Ectodermal cell (in vitro differentiated cells): ENCODE data around the gene SPRR1B.
"Not testable (repeated sequence)": the region's sequence is repeated elsewhere in the genome, so short reads cannot be mapped to it uniquely, and the experiment has no call there.

Experiments
- H3K27ac ChIP-seq: 2 replicates; pipeline ENCODE4 v1.7.0; 2013; ENCODE audit warnings: mild to moderate bottlenecking, low read depth, low read length; ENCODE audit not compliant: insufficient read depth, poor library complexity, severe bottlenecking
- H3K27me3 ChIP-seq: 2 replicates; pipeline ENCODE4 v1.7.0; 2013; ENCODE audit warnings: mild to moderate bottlenecking, low read length; ENCODE audit not compliant: insufficient read depth, control insufficient read depth, poor library complexity, severe bottlenecking
- H3K36me3 ChIP-seq: one replicate; pipeline ENCODE4 v1.7.0; 2013; ENCODE audit warnings: low read length; ENCODE audit not compliant: control insufficient read depth, insufficient read depth
- H3K4me1 ChIP-seq: one replicate; pipeline ENCODE4 v1.7.0; 2013; ENCODE audit warnings: low read length; ENCODE audit not compliant: control insufficient read depth, insufficient read depth
- H3K4me3 ChIP-seq: 2 replicates; pipeline ENCODE4 v1.7.0; 2013; ENCODE audit warnings: low read depth, low read length, control low read depth; ENCODE audit not compliant: insufficient read depth
- H3K9me3 ChIP-seq: 2 replicates; pipeline ENCODE4 v1.7.0; 2013; ENCODE audit warnings: mild to moderate bottlenecking, low read length, moderate library complexity; ENCODE audit not compliant: control insufficient read depth
- whole genome bisulfite sequencing, 2 experiments: methylation state at CpG; one replicate each; pipeline ENCODE4 v1.1.7; 2013; ENCODE audit warnings: missing lambda C conversion rate in 2 of 2; 5-methylcytosine and 5-hydroxymethylcytosine counted together

Gene SPRR1B

GRCh38 chr1:152999818-153000217 is 31.2 kb upstream of the SPRR1B start:
- Histone ChIP-seq H3K27me3 (no peaks in the 10 kb centered on the region), H3K4me1 (no peaks in the 10 kb centered on the region), H3K4me3 (no peak overlapping the region), H3K27ac (no peak overlapping the region), H3K9me3 (no peaks in the 10 kb centered on the region), H3K36me3 (no peaks in the 10 kb centered on the region)
- WGBS, 2 experiments = 76 to 81% methylated on average over 6 of the region's 6 CpGs

GRCh38 chr1:153000294-153000693 is 30.7 kb upstream of the SPRR1B start:
- Histone ChIP-seq H3K27me3 (no peaks in the 10 kb centered on the region), H3K27ac (no peak overlapping the region), H3K9me3 (no peaks in the 10 kb centered on the region), H3K36me3 (no peaks in the 10 kb centered on the region), H3K4me1 (no peaks in the 10 kb centered on the region), H3K4me3 (no peak overlapping the region)
- 80 to 81% methylated on average over 1 of the region's 1 CpG for WGBS, 2 experiments

- 69 to 75% methylated on average over 2 of the region's 2 CpGs for WGBS, 2 experiments
Observed at GRCh38 chr1:153001382-153001781, 29.6 kb upstream of the SPRR1B start, which contains the start of gene SPRR3. Gene SPRR3, plus strand, starts transcription at chr1:153001749. Its CDS starts 1,272 bp downstream, at chr1:153003021.

GRCh38 chr1:153011235-153011758 is 19.7 kb upstream of the SPRR1B start:
- H3K9me3 ChIP-seq, H3K4me1 ChIP-seq, H3K36me3 ChIP-seq, H3K27ac ChIP-seq, H3K27me3 ChIP-seq, H3K4me3 ChIP-seq: not testable (repeated sequence)
- WGBS, 2 experiments = 86 to 87% methylated on average over 8 of the region's 8 CpGs

More at GRCh38 chr1:153001382-153001781, 29.6 kb upstream of the SPRR1B start, which contains the start of gene SPRR3:
- no peak within 1 kb of the TSS for H3K4me3 ChIP-seq
- no peaks in the 10 kb centered on the region for H3K4me1 ChIP-seq
- H3K27me3 ChIP-seq = no peaks in the 10 kb centered on the region
- no peak within 1 kb of the TSS for H3K27ac ChIP-seq
- H3K9me3 ChIP-seq = no peaks in the 10 kb centered on the region
- no peaks in the 10 kb centered on the region for H3K36me3 ChIP-seq

GRCh38 chr1:153021829-153022228 is 9.2 kb upstream of the SPRR1B start:
- not testable (repeated sequence) for H3K9me3 ChIP-seq, H3K27me3 ChIP-seq, H3K4me1 ChIP-seq, H3K27ac ChIP-seq, H3K4me3 ChIP-seq, H3K36me3 ChIP-seq
- WGBS, 2 experiments = 83 to 89% methylated on average over 2 of the region's 2 CpGs

- not testable (repeated sequence) for H3K27me3 ChIP-seq, H3K4me1 ChIP-seq, H3K27ac ChIP-seq, H3K9me3 ChIP-seq, H3K36me3 ChIP-seq, H3K4me3 ChIP-seq
- WGBS, 2 experiments = 94 to 95% methylated on average over 9 of the region's 9 CpGs
Observed at GRCh38 chr1:153022340-153022739, 8.7 kb upstream of the SPRR1B start.

- Histone ChIP-seq H3K4me1 (no peaks in the 10 kb centered on the region), H3K36me3 (no peaks in the 10 kb centered on the region), H3K9me3 (no peaks in the 10 kb centered on the region), H3K27ac (no peak overlapping the region), H3K27me3 (no peaks in the 10 kb centered on the region), H3K4me3 (no peak overlapping the region)
- WGBS, 2 experiments = 89 to 95% methylated on average over 7 of the region's 7 CpGs
Observed at GRCh38 chr1:153023109-153023508, 7.9 kb upstream of the SPRR1B start.

GRCh38 chr1:153024413-153024812 is 6.6 kb upstream of the SPRR1B start:
- H3K27ac ChIP-seq = no peak overlapping the region
- H3K36me3 ChIP-seq = no peaks in the 10 kb centered on the region
- no peaks in the 10 kb centered on the region for H3K27me3 ChIP-seq
- H3K4me3 ChIP-seq = no peak overlapping the region
- WGBS, 2 experiments = 86 to 89% methylated on average over 1 of the region's 1 CpG
- no peaks in the 10 kb centered on the region for H3K4me1 ChIP-seq
- no peaks in the 10 kb centered on the region for H3K9me3 ChIP-seq

GRCh38 chr1:153025797-153026196 is 5.2 kb upstream of the SPRR1B start:
- Histone ChIP-seq H3K4me1 (no peaks in the 10 kb centered on the region), H3K27me3 (no peaks in the 10 kb centered on the region), H3K4me3 (no peak overlapping the region), H3K27ac (no peak overlapping the region), H3K36me3 (no peaks in the 10 kb centered on the region), H3K9me3 (no peaks in the 10 kb centered on the region)
- WGBS, 2 experiments = 90% methylated on average over 1 of the region's 1 CpG; no CpG with 5 or more reads in 1 of the 2 experiments

GRCh38 chr1:153028766-153029165 is 2.2 kb upstream of the SPRR1B start:
- H3K27me3 ChIP-seq = no peaks in the 10 kb centered on the region
- no peaks in the 10 kb centered on the region for H3K9me3 ChIP-seq
- H3K4me1 ChIP-seq = no peaks in the 10 kb centered on the region
- H3K4me3 ChIP-seq = no peak overlapping the region
- H3K27ac ChIP-seq = no peak overlapping the region
- no peaks in the 10 kb centered on the region for H3K36me3 ChIP-seq
- 70 to 92% methylated on average over 1 of the region's 1 CpG for WGBS, 2 experiments

GRCh38 chr1:153032073-153032472 is 1.1 kb downstream of the SPRR1B start:
- no peak overlapping the region for H3K27ac ChIP-seq
- no peaks in the 10 kb centered on the region for H3K27me3 ChIP-seq
- no peaks in the 10 kb centered on the region for H3K36me3 ChIP-seq
- H3K9me3 ChIP-seq = no peaks in the 10 kb centered on the region
- no peaks in the 10 kb centered on the region for H3K4me1 ChIP-seq
- no peak overlapping the region for H3K4me3 ChIP-seq
